HEK293 (cell line): ENCODE results near the gene IVD.
A peak's percentile ranks its signal among the peaks of the same experiment; 100 is the strongest.

ENCODE experiments used
- CTCF ChIA-PET: fragments of 350-600 bp; formaldehyde crosslinking; extraction: SDS; loops from one replicate; lab custom pipeline; 2021; ENCODE audit warnings: antibody characterized with exemption; lab: Yijun Ruan, JAX
- POLR2A ChIA-PET: fragments of 300-600 bp; formaldehyde crosslinking; extraction: SDS; loops from one replicate; lab custom pipeline; 2020; ENCODE audit warnings: antibody characterized with exemption, inconsistent platforms; lab: Yijun Ruan, JAX
- H3K27ac ChIP-seq: fragments of 200-500 bp; sonication (Bioruptor generic); 2 replicates; pipeline ENCODE4 v1.5.1; 2014; ENCODE audit warnings: low read depth, low read length, control low read depth, inconsistent platforms; ENCODE audit errors: extremely low read depth
- H3K36me3 ChIP-seq, 2 experiments: fragments of 200-500 bp in 1 of 2; sonication (Bioruptor generic) in 1 of 2; 1 replicate in 1 of 2; 2 replicates in 1 of 2; pipeline ENCODE4 v1.5.1; 2014 to 2017; ENCODE audit warnings: inconsistent platforms in 2 of 2, low read length in 2 of 2; ENCODE audit not compliant: control insufficient read depth in 2 of 2, insufficient read depth in 1 of 2
- H3K4me1 ChIP-seq: fragments of 200-500 bp; sonication (Bioruptor generic); 2 replicates; pipeline ENCODE4 v1.5.1; 2014; ENCODE audit warnings: mild to moderate bottlenecking, low read length, inconsistent platforms; ENCODE audit not compliant: control insufficient read depth, insufficient read depth
- H3K4me3 ChIP-seq: 2 replicates; pipeline ENCODE4 v1.5.1; 2011; ENCODE audit warnings: low read depth, mild to moderate bottlenecking, control low read depth, low read length, moderate library complexity
- H3K9me3 ChIP-seq: fragments of 200-500 bp; sonication (Bioruptor generic); 2 replicates; pipeline ENCODE4 v1.5.1; 2014; ENCODE audit warnings: low read depth, low read length, inconsistent platforms; ENCODE audit not compliant: control insufficient read depth, insufficient read depth
- BCL11B ChIP-seq: fragments of 450-650 bp; formaldehyde crosslinking; IDR thresholded peaks from 2 replicates; pipeline ENCODE4 v1.5.1; 2016; ENCODE audit warnings: low read depth, missing biosample characterization, missing genetic modification characterization
- EGR2 ChIP-seq: fragments of 450-650 bp; formaldehyde crosslinking; IDR thresholded peaks from 2 replicates; pipeline ENCODE4 v1.5.1; 2016; ENCODE audit warnings: low read depth, missing biosample characterization, missing genetic modification characterization
- GLI2 ChIP-seq: fragments of 450-650 bp; formaldehyde crosslinking; IDR thresholded peaks from 2 replicates; pipeline ENCODE4; 2017; ENCODE audit warnings: missing biosample characterization, missing genetic modification characterization, low read depth, borderline replicate concordance
- GLIS1 ChIP-seq: fragments of 450-650 bp; formaldehyde crosslinking; IDR thresholded peaks from 2 replicates; pipeline ENCODE4 v1.5.1; 2016; ENCODE audit warnings: missing biosample characterization, missing genetic modification characterization
- KLF17 ChIP-seq: fragments of 450-650 bp; formaldehyde crosslinking; IDR thresholded peaks from 2 replicates; pipeline ENCODE4 v1.5.1; 2016; ENCODE audit warnings: missing biosample characterization, missing genetic modification characterization
- KLF9 ChIP-seq: fragments of 450-650 bp; formaldehyde crosslinking; IDR thresholded peaks from 2 replicates; pipeline ENCODE4 v1.5.1; 2016; ENCODE audit warnings: missing biosample characterization, missing genetic modification characterization, low read depth
- MYNN ChIP-seq: fragments of 450-650 bp; formaldehyde crosslinking; IDR thresholded peaks from 2 replicates; pipeline ENCODE4 v1.5.1; 2016; ENCODE audit warnings: missing biosample characterization, missing genetic modification characterization, borderline replicate concordance
- PATZ1 ChIP-seq: fragments of 450-650 bp; formaldehyde crosslinking; IDR thresholded peaks from 2 replicates; pipeline ENCODE4 v1.5.1; 2016; ENCODE audit warnings: missing biosample characterization, missing genetic modification characterization
- PRDM10 ChIP-seq: fragments of 450-650 bp; formaldehyde crosslinking; IDR thresholded peaks from 2 replicates; pipeline ENCODE4 v1.5.1; 2016; ENCODE audit warnings: missing biosample characterization, missing genetic modification characterization
- YY1 ChIP-seq: fragments of 450-650 bp; formaldehyde crosslinking; IDR thresholded peaks from 2 replicates; pipeline ENCODE4 v1.5.1; 2018; ENCODE audit warnings: missing biosample characterization, missing genetic modification characterization
- ZBTB1 ChIP-seq: fragments of 450-650 bp; formaldehyde crosslinking; IDR thresholded peaks from 2 replicates; pipeline ENCODE4 v1.5.1; 2016; ENCODE audit warnings: missing biosample characterization, missing genetic modification characterization
- ZBTB17 ChIP-seq: fragments of 450-650 bp; formaldehyde crosslinking; IDR thresholded peaks from 2 replicates; pipeline ENCODE4 v1.5.1; 2016; ENCODE audit warnings: missing biosample characterization, missing genetic modification characterization
- ZBTB20 ChIP-seq: fragments of 450-650 bp; formaldehyde crosslinking; IDR thresholded peaks from 2 replicates; pipeline ENCODE4 v1.5.1; 2016; ENCODE audit warnings: missing biosample characterization, missing genetic modification characterization
- ZBTB48 ChIP-seq: fragments of 450-650 bp; formaldehyde crosslinking; IDR thresholded peaks from 2 replicates; pipeline ENCODE4 v1.5.1; 2016; ENCODE audit warnings: missing biosample characterization, missing genetic modification characterization
- ZBTB7A ChIP-seq: fragments of 450-650 bp; formaldehyde crosslinking; IDR thresholded peaks from 2 replicates; pipeline ENCODE4 v1.5.1; 2016; ENCODE audit warnings: low read depth, missing biosample characterization, missing genetic modification characterization
- ZBTB8A ChIP-seq: fragments of 450-650 bp; formaldehyde crosslinking; IDR thresholded peaks from 2 replicates; pipeline ENCODE4 v1.5.1; 2016; ENCODE audit warnings: missing biosample characterization, missing genetic modification characterization
- ZEB2 ChIP-seq: fragments of 450-650 bp; formaldehyde crosslinking; IDR thresholded peaks from 2 replicates; pipeline ENCODE4 v1.5.1; 2016; ENCODE audit warnings: missing biosample characterization, missing genetic modification characterization
- ZFHX2 ChIP-seq: fragments of 450-650 bp; formaldehyde crosslinking; conservative IDR thresholded peaks from 2 replicates; pipeline ENCODE4 v1.5.1; 2016; ENCODE audit warnings: missing biosample characterization, missing genetic modification characterization
- ZFP37 ChIP-seq: fragments of 450-650 bp; formaldehyde crosslinking; IDR thresholded peaks from 2 replicates; pipeline ENCODE4 v1.5.1; 2016; ENCODE audit warnings: missing biosample characterization, missing genetic modification characterization
- ZNF121 ChIP-seq: fragments of 450-650 bp; formaldehyde crosslinking; IDR thresholded peaks from 2 replicates; pipeline ENCODE4 v1.5.1; 2016; ENCODE audit warnings: missing biosample characterization, missing genetic modification characterization
- ZNF221 ChIP-seq: fragments of 450-650 bp; formaldehyde crosslinking; IDR thresholded peaks from 2 replicates; pipeline ENCODE4 v1.5.1; 2017; ENCODE audit warnings: missing biosample characterization, missing genetic modification characterization, borderline replicate concordance
- ZNF239 ChIP-seq: fragments of 450-650 bp; formaldehyde crosslinking; IDR thresholded peaks from 2 replicates; pipeline ENCODE4 v1.5.1; 2016; ENCODE audit warnings: missing biosample characterization, missing genetic modification characterization
- ZNF335 ChIP-seq: fragments of 450-650 bp; formaldehyde crosslinking; conservative IDR thresholded peaks from 2 replicates; pipeline ENCODE4 v1.5.1; 2016; ENCODE audit warnings: missing biosample characterization, missing genetic modification characterization
- ZNF423 ChIP-seq: fragments of 450-650 bp; formaldehyde crosslinking; IDR thresholded peaks from 2 replicates; pipeline ENCODE4 v1.5.1; 2016; ENCODE audit warnings: missing biosample characterization, missing genetic modification characterization
- ZNF426 ChIP-seq: fragments of 450-650 bp; formaldehyde crosslinking; IDR thresholded peaks from 2 replicates; pipeline ENCODE4 v1.5.1; 2017; ENCODE audit warnings: missing biosample characterization, missing genetic modification characterization, mild to moderate bottlenecking, inconsistent platforms, moderate library complexity
- ZNF473 ChIP-seq: fragments of 450-650 bp; formaldehyde crosslinking; IDR thresholded peaks from 2 replicates; pipeline ENCODE4 v1.5.1; 2017; ENCODE audit warnings: missing biosample characterization, missing genetic modification characterization
- ZNF600 ChIP-seq: fragments of 450-650 bp; formaldehyde crosslinking; IDR thresholded peaks from 2 replicates; pipeline ENCODE4 v1.5.1; 2016; ENCODE audit warnings: missing biosample characterization, missing genetic modification characterization
- ZNF610 ChIP-seq: fragments of 450-650 bp; formaldehyde crosslinking; IDR thresholded peaks from 2 replicates; pipeline ENCODE4 v1.5.1; 2016; ENCODE audit warnings: missing biosample characterization, missing genetic modification characterization, borderline replicate concordance
- ZNF692 ChIP-seq: fragments of 450-650 bp; formaldehyde crosslinking; IDR thresholded peaks from 2 replicates; pipeline ENCODE4 v1.5.1; 2016; ENCODE audit warnings: missing biosample characterization, missing genetic modification characterization
- ZNF776 ChIP-seq: fragments of 450-650 bp; formaldehyde crosslinking; IDR thresholded peaks from 2 replicates; pipeline ENCODE4 v1.5.0; 2017; ENCODE audit warnings: missing biosample characterization, missing genetic modification characterization, borderline replicate concordance

IVD gene

GRCh38 chr15:40439960-40440742, 34.6 kb downstream of the IVD start:
- Histone ChIP-seq H3K4me1 (peaks cover 15% of the 10 kb centered on the region), H3K9me3 (no peaks in the 10 kb centered on the region), H3K36me3 (no peaks in the 10 kb centered on the region), H3K27ac (peak overlapping the region; percentile 46; the same call in 1 of the 2 replicates), H3K4me3 (peak overlapping the region; percentile 42)
- ChIA-PET CTCF (interaction anchor here (0.9 to 1.4 kb wide), 3 partner anchors 9 to 67 kb away, joined by 3 to 6 read pairs (median 4); no protein-coding TSS in a partner anchor), POLR2A (interaction anchor here (0.5 to 2.2 kb wide), 9 partner anchors 9 to 458 kb away, joined by 3 to 12 read pairs (median 3); partner anchors contain the start of genes CCDC32, CHST14 and IVD)
- TF ChIP-seq KLF9 (tag by site-specific recombination) (peak; percentile 58; the same call in 1 of the 2 replicates), ZNF600 (tag by site-specific recombination) (peak; percentile 86), ZFP37 (tag by site-specific recombination) (no peak), ZNF121 (tag by site-specific recombination) (no peak), ZNF335 (peak; percentile 82), ZBTB8A (tag by site-specific recombination) (peak; percentile 53), ZBTB17 (tag by site-specific recombination) (peak; percentile 79), GLI2 (tag by site-specific recombination) (no peak), ZBTB1 (tag by site-specific recombination) (no peak), PRDM10 (tag by site-specific recombination) (peak; percentile 87), ZNF423 (peak; percentile 86), YY1 (no peak), ZNF692 (tag by site-specific recombination) (0 out of 2 replicates have a peak, but pooled peaks have one; percentile 16), ZNF239 (no peak), ZBTB48 (tag by site-specific recombination) (peak; percentile 15; the same call in 1 of the 2 replicates), ZNF610 (tag by site-specific recombination) (no peak), EGR2 (tag by site-specific recombination) (peak; percentile 86), ZFHX2 (tag by site-specific recombination) (peak; percentile 90), ZNF776 (no peak), BCL11B (tag by site-specific recombination) (no peak), GLIS1 (tag by site-specific recombination) (peak; percentile 70), ZNF426 (tag by site-specific recombination) (no peak), ZBTB20 (tag by site-specific recombination) (peak; percentile 91), ZNF221 (tag by site-specific recombination) (no peak), ZBTB7A (tag by site-specific recombination) (0 out of 2 replicates have a peak, but pooled peaks have one; percentile 26), PATZ1 (tag by site-specific recombination) (peak; percentile 82), ZNF473 (tag by site-specific recombination) (no peak), MYNN (tag by site-specific recombination) (no peak), ZEB2 (tag by site-specific recombination) (no peak), KLF17 (tag by site-specific recombination) (peak; percentile 11; the same call in 1 of the 2 replicates)
